CD4-positive, alpha-beta T cell (primary cell): ENCODE data around the gene GMCL2. TPM values are rescaled to one million over a fixed set of nuclear protein-coding genes. Genes with fewer than 3 reads are reported as not detected.

Experiments used
- ATAC-seq: fragments of 200-7000 bp; cut with Tn5 transposase; one replicate; pipeline ENCODE4 v1.10.0; 2022; ENCODE audit warnings: mild to moderate bottlenecking; ENCODE audit not compliant: poor library complexity
- CTCF ChIA-PET: fragments of 350-600 bp; sonication (Branson Sonifier 250); formaldehyde crosslinking; loops from one replicate; lab custom pipeline; 2021; ENCODE audit warnings: antibody characterized with exemption, inconsistent platforms; lab: Charles Lee
- POLR2A ChIA-PET: fragments of 350-600 bp; sonication (Branson Sonifier 250); formaldehyde crosslinking; loops from one replicate; lab custom pipeline; 2021; ENCODE audit warnings: antibody characterized with exemption, inconsistent platforms; lab: Charles Lee
- DNase-seq, 14 experiments: peaks; one replicate each; pipeline ENCODE4 v3.0.0-alpha.2; 2013 to 2020; ENCODE audit warnings: mixed read lengths in 2 of 14
- H3K27ac ChIP-seq, 2 donors: one replicate each; pipeline versions ENCODE4 v1.5.1 to v1.7.0; 2013; ENCODE audit warnings: low read length in 2 of 2, low read depth in 1 of 2, mild to moderate bottlenecking in 1 of 2
- H3K27me3 ChIP-seq, 2 experiments: 1 replicate in 1 of 2; 2 replicates in 1 of 2; pipeline versions ENCODE4 v1.6.1 to v1.7.0; 2013; ENCODE audit warnings: low read length in 2 of 2, control low read depth in 1 of 2, mild to moderate bottlenecking in 1 of 2, moderate library complexity in 1 of 2; ENCODE audit not compliant: insufficient read depth in 2 of 2, control insufficient read depth in 1 of 2
- H3K36me3 ChIP-seq: one replicate; pipeline ENCODE4 v1.6.1; 2013; ENCODE audit warnings: low read length, control low read depth; ENCODE audit not compliant: insufficient read depth
- H3K4me1 ChIP-seq: one replicate; pipeline ENCODE4 v1.6.1; 2013; ENCODE audit warnings: low read length, control low read depth; ENCODE audit not compliant: insufficient read depth
- H3K4me3 ChIP-seq: one replicate; pipeline ENCODE4 v1.5.1; 2013; ENCODE audit warnings: mild to moderate bottlenecking, low read length, moderate library complexity
- H3K9me3 ChIP-seq, 2 experiments: 1 replicate in 1 of 2; 2 replicates in 1 of 2; pipeline versions ENCODE4 v1.6.1 to v1.7.0; 2013; ENCODE audit warnings: low read length in 2 of 2, mild to moderate bottlenecking in 2 of 2, control low read depth in 1 of 2, moderate library complexity in 1 of 2; ENCODE audit not compliant: control insufficient read depth in 1 of 2, insufficient read depth in 1 of 2
- H3K27ac Mint-ChIP-seq: one replicate; pipeline ENCODE4 v1.8.0; 2020; ENCODE audit warnings: mixed read lengths
- H3K27me3 Mint-ChIP-seq: one replicate; pipeline ENCODE4 v1.8.0; 2021; ENCODE audit warnings: mixed read lengths
- H3K36me3 Mint-ChIP-seq: one replicate; pipeline ENCODE4 v1.8.0; 2021; ENCODE audit warnings: low read depth, mixed read lengths
- H3K4me1 Mint-ChIP-seq: one replicate; pipeline ENCODE4 v1.8.0; 2021; ENCODE audit warnings: low read depth, mixed read lengths
- H3K4me3 Mint-ChIP-seq: one replicate; pipeline ENCODE4 v1.8.0; 2020; ENCODE audit warnings: mild to moderate bottlenecking, mixed read lengths
- H3K9me3 Mint-ChIP-seq: one replicate; pipeline ENCODE4 v1.8.0; 2020; ENCODE audit warnings: mixed read lengths
- intact Hi-C, 2 experiments: fragments of 100-400 bp; cut with DNase I in 1 of 2; cut with micrococcal nuclease in 1 of 2; formaldehyde crosslinking; loops; one replicate each; pipeline versions ENCODE4 v1.15.1 to v1.9.0; 2023 to 2025; cut with DNase I, micrococcal nuclease
- total RNA-seq, 174 experiments: library from RNA in 2 of 174; stranded (reverse) in 2 of 174; gene quantifications; one replicate each; pipeline ENCODE4 v1.2.3 and lab custom pipeline; 2021 to 2026
- TF ChIP-seq, protein P1 (sequence below): fragments of 200-600 bp; IDR thresholded peaks from one replicate; pipeline ENCODE4 v1.8.0; 2022; ENCODE audit warnings: antibody characterized with exemption, mild to moderate bottlenecking

GMCL2 gene
- total RNA-seq, 2 experiments from 2014 or later = not detected

DNA sequence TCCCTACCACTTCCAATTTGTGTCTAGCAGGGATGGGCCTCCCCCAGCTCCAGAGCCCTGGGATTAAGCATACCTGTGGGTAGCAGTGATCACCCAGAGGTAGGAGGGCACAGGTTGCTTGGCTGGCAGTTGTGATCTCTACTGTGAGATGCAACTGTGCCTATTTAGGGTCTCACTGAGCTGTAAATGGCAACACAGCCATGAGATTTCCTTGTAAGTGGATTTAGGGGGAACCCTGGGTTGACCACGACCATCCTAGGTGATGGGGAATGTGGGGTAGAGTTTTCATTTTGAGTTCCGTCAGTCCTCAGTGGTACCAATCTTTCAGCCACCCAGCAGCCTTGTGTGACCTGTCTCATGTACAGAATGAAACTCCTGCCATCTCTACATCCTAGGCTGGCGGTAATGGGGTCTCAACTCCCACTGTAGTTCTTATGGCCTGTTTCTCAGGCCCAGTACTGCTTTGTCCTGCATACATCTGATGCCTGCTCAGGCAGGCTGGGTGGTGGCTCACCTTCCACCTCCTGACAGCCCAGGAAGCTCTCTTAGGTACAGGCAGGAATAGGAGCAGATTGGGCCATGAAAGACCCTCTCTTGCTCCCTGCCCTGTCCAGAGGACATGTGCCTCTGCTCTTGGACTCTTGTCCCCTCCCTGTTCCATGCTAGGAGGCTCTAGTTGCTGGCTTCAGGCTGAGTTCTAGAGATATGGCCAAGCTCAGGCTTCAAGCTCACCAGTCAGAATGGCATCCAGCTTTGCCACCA is 25.3 kb upstream of the GMCL2 start:
- H3K27me3 ChIP-seq = no peaks in the 10 kb centered on the region
- Mint-ChIP-seq H3K27ac (peak overlapping the region; percentile 9), H3K9me3 (no peaks in the 10 kb centered on the region)

DNA sequence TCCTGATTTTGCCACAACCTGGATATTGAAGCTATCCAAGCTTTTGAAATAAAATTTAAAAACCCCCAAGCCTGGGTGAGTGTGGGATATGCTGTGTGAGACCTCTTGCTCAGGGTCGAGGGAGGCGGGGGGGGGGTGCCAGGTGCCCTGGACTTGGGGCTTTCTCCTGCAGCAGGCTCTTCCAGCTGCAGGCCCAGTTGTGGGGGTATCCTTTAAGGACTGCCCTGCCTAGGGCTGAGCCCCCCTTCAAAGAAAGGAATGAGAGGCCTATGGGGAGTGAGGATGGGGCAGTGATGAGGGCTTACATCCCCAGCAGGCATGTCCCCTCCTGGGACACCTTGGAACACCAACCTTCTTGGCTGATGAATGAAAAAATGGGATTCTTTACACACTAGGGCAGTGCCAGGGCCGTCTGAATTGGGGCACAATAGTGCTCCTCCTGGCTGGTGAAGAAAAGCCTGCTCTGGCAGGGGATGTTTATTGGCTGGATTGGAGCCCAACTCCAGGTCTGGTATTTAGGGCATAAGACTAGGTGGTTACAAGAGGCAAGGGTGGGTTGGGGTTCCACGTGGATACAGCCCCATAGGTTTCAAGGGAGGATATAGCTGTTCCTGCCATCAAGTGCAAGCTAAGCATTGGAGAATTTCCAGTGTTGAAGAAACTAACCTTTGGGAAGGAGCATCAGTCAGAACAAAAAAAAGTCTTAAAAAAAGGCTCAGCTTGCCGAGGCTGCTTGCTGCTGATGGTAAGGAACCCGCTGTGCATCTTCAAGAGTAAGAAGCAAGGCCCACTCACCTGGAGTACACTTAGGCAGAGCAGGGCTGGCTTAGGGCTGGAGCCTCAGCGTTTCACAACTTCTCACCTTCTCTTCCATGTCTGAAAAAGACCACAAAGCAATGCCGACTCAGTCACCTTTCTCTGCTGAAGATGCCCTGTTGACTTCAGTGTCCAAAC is 24.2 kb upstream of the GMCL2 start:
- CTCF ChIA-PET = no interaction called here
- intact Hi-C loops = no loop called here
- Histone ChIP-seq H3K4me1 (peaks cover 28% of the 10 kb centered on the region), H3K36me3 (peaks cover 100% of the 10 kb centered on the region), H3K9me3 (no peaks in the 10 kb centered on the region), H3K27me3 (no peaks in the 10 kb centered on the region), H3K4me3 (no peak overlapping the region), H3K27ac (no peak overlapping the region)
- TF ChIP-seq, protein P1, sequence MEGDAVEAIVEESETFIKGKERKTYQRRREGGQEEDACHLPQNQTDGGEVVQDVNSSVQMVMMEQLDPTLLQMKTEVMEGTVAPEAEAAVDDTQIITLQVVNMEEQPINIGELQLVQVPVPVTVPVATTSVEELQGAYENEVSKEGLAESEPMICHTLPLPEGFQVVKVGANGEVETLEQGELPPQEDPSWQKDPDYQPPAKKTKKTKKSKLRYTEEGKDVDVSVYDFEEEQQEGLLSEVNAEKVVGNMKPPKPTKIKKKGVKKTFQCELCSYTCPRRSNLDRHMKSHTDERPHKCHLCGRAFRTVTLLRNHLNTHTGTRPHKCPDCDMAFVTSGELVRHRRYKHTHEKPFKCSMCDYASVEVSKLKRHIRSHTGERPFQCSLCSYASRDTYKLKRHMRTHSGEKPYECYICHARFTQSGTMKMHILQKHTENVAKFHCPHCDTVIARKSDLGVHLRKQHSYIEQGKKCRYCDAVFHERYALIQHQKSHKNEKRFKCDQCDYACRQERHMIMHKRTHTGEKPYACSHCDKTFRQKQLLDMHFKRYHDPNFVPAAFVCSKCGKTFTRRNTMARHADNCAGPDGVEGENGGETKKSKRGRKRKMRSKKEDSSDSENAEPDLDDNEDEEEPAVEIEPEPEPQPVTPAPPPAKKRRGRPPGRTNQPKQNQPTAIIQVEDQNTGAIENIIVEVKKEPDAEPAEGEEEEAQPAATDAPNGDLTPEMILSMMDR = no peak
- Mint-ChIP-seq H3K27ac (peak overlapping the region; percentile 7), H3K9me3 (no peaks in the 10 kb centered on the region), H3K4me3 (peak overlapping the region; percentile 15), H3K4me1 (peaks cover 32% of the 10 kb centered on the region), H3K27me3 (no peaks in the 10 kb centered on the region), H3K36me3 (peaks cover 100% of the 10 kb centered on the region)
- no peak for ATAC-seq
- peak in 1 of 14 experiments; percentile 1 for DNase-seq
- POLR2A ChIA-PET = interaction anchor here (1.0 kb wide), 1 partner anchor 1412 kb away, joined by 3 read pairs; the partner anchor contains the start of gene HNRNPH1

More for the DNA sequence above, 25.3 kb upstream of the GMCL2 start:
- ChIA-PET CTCF (no interaction called here), POLR2A (interaction anchor here (0.5 to 2.6 kb wide), 2 partner anchors 8 to 1362 kb away, joined by 3 to 16 read pairs; partner anchors contain the start of gene HNRNPAB)
- Histone ChIP-seq H3K9me3 (no peaks in the 10 kb centered on the region), H3K36me3 (peaks cover 96% of the 10 kb centered on the region), H3K4me1 (peaks cover 18% of the 10 kb centered on the region), H3K4me3 (no peak overlapping the region), H3K27ac (no peak overlapping the region)
- Mint-ChIP-seq H3K36me3 (peaks cover 96% of the 10 kb centered on the region), H3K27me3 (no peaks in the 10 kb centered on the region), H3K4me1 (peaks cover 21% of the 10 kb centered on the region), H3K4me3 (no peak overlapping the region)
- intact Hi-C loops = no loop called here
- no peak for ATAC-seq
- TF ChIP-seq, protein P1 = no peak
- DNase-seq = peak in 1 of 14 experiments; percentile 2

DNA sequence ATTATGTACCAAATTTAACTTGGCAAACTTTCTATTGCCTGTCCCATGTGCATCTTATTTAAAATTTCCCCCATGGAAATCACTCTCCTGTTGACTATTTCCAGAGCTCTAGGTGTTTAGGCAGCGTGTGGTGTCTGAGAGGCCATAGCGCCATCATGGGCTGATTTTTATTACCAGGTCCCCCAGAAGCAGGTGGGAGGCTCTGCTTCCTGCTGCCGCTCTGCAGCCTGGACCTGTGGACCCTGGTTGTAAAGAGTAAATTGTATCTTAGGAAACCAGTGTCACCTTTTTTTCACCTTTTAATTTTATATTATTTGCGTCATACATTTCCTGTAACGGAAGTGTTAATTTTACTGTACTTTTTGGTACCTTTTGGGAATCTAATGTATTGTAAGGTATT is 23.5 kb upstream of the GMCL2 start:
- no peak overlapping the region for H3K27ac ChIP-seq
- Mint-ChIP-seq H3K27ac (no peak overlapping the region), H3K4me3 (no peak overlapping the region), H3K4me1 (peaks cover 39% of the 10 kb centered on the region), H3K36me3 (peaks cover 100% of the 10 kb centered on the region), H3K27me3 (no peaks in the 10 kb centered on the region), H3K9me3 (no peaks in the 10 kb centered on the region)
- ChIA-PET CTCF (no interaction called here), POLR2A (no interaction called here)
- intact Hi-C loops = no loop called here
- H3K27me3 ChIP-seq = no peaks in the 10 kb centered on the region
- ATAC-seq (no peak), DNase-seq (no peak)
- no peak overlapping the region for H3K4me3 ChIP-seq
- TF ChIP-seq, protein P1 = no peak
- peaks cover 95% of the 10 kb centered on the region for H3K36me3 ChIP-seq
- H3K9me3 ChIP-seq = no peaks in the 10 kb centered on the region
- peaks cover 31% of the 10 kb centered on the region for H3K4me1 ChIP-seq
